PC-9 (cell line): ENCODE measurements around the gene REEP5.

Source experiments
- CTCF ChIP-seq: fragments of 200-600 bp; sonication (generic); conservative IDR thresholded peaks from 2 replicates; pipeline ENCODE4 v1.6.1; 2017; ENCODE audit warnings: mixed run types, antibody characterized with exemption, mild to moderate bottlenecking, moderate library complexity
- EZH2 ChIP-seq: fragments of 200-600 bp; sonication (generic); IDR thresholded peaks from 2 replicates; pipeline ENCODE4 v1.8.0; 2017; ENCODE audit warnings: antibody characterized with exemption, low read depth

GRCh38 chr5:112958093-112959088 is 36.4 kb upstream of the REEP5 start:
- TF ChIP-seq CTCF (no peak), EZH2 (no peak)
